ENCODE data around the gene MAN1A1. TPM values are rescaled to one million over a fixed set of nuclear protein-coding genes. Genes with fewer than 3 reads are reported as not detected.

MAN1A1 gene
- polyA plus RNA-seq, 3 donors = 11.0 to 20.4 (median 16.1) TPM

- no peaks in the 10 kb centered on the region for H3K27me3 Mint-ChIP-seq (ENCODE audit: low read depth in 3 of 3)
- no peaks in the 10 kb centered on the region for H3K27me3 ChIP-seq (ENCODE audit: control insufficient read depth in 2 of 2, insufficient read depth in 2 of 2, low read length in 2 of 2)
- H3K4me1 Mint-ChIP-seq = peaks cover 5% of the 10 kb centered on the region
- H3K9me3 Mint-ChIP-seq = peaks cover 0 to 8% (median 0%) of the 10 kb centered on the region in 7 donors
- H3K4me3 ChIP-seq (replicated peaks in 1 of 3; ENCODE audit: low read depth in 2 of 3, low read length in 3 of 3) = no peak overlapping the region
- H3K4me3 Mint-ChIP-seq = no peak overlapping the region
- no peak for DNase-seq
- no peak overlapping the region for H3K9ac ChIP-seq (ENCODE audit: insufficient read depth, low read length, poor library complexity, severe bottlenecking)
- no peaks in the 10 kb centered on the region for H3K9me3 ChIP-seq (replicated peaks in 1 of 2; ENCODE audit: control insufficient read depth in 1 of 2, insufficient read depth in 1 of 2, low read length in 2 of 2)
- H3K79me2 ChIP-seq (ENCODE audit: insufficient read depth, low read length) = no peaks in the 10 kb centered on the region
- H4K20me1 ChIP-seq (ENCODE audit: insufficient read depth, low read length) = no peaks in the 10 kb centered on the region
- H3K27ac ChIP-seq (ENCODE audit: low read depth in 1 of 2, low read length in 2 of 2) = no peak overlapping the region
- H3K36me3 Mint-ChIP-seq = peaks cover 8 to 17% of the 10 kb centered on the region in 2 donors
- no peak overlapping the region for H3K4me2 ChIP-seq (replicated peaks; ENCODE audit: extremely low read depth, low read length, poor library complexity, severe bottlenecking)
- TF ChIP-seq, protein P1, sequence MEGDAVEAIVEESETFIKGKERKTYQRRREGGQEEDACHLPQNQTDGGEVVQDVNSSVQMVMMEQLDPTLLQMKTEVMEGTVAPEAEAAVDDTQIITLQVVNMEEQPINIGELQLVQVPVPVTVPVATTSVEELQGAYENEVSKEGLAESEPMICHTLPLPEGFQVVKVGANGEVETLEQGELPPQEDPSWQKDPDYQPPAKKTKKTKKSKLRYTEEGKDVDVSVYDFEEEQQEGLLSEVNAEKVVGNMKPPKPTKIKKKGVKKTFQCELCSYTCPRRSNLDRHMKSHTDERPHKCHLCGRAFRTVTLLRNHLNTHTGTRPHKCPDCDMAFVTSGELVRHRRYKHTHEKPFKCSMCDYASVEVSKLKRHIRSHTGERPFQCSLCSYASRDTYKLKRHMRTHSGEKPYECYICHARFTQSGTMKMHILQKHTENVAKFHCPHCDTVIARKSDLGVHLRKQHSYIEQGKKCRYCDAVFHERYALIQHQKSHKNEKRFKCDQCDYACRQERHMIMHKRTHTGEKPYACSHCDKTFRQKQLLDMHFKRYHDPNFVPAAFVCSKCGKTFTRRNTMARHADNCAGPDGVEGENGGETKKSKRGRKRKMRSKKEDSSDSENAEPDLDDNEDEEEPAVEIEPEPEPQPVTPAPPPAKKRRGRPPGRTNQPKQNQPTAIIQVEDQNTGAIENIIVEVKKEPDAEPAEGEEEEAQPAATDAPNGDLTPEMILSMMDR (IDR thresholded peaks at IDR 0.05) = no peak
- H3K36me3 ChIP-seq (replicated peaks in 1 of 2; ENCODE audit: control insufficient read depth in 1 of 2, insufficient read depth in 2 of 2, low read length in 2 of 2) = peaks cover 2 to 6% of the 10 kb centered on the region in 2 donors
- H3K4me1 ChIP-seq (ENCODE audit: control insufficient read depth in 1 of 2, insufficient read depth in 2 of 2, low read length in 2 of 2) = no peaks in the 10 kb centered on the region
- H3K27ac Mint-ChIP-seq = peak overlapping the region in 2 of 7 donors; percentile 50 to 54
- intact Hi-C loops (cut with micrococcal nuclease) = no loop called here
- H2AFZ ChIP-seq (ENCODE audit: insufficient read depth, low read depth, low read length, poor library complexity, severe bottlenecking) = no peak overlapping the region
These were observed 84.6 kb downstream of the MAN1A1 start for GRCh38 chr6:119264854-119265397.

DNA sequence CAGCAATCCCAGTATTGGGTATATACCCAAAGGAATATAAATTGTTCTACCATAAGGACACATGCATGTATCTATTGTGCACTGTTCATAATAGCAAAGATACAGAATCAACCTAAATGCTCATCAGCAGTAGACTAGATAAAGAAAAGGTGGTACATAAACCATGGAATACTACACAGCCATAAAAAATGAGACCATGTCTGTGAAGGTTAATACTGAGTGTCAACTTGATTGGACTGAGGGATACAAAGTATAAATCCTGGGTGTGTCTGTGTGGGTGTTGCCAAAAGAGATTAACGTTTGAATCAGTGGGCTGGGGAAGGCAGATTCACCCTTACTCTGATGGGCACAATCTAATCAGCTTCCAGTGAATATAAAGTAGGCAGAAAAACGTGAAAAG, 86.9 kb downstream of the MAN1A1 start:
- Histone ChIP-seq H4K20me1 (ENCODE audit: insufficient read depth, low read length) (no peaks in the 10 kb centered on the region), H3K27me3 (ENCODE audit: control insufficient read depth in 2 of 2, insufficient read depth in 2 of 2, low read length in 2 of 2) (no peaks in the 10 kb centered on the region), H3K4me1 (ENCODE audit: control insufficient read depth in 1 of 2, insufficient read depth in 2 of 2, low read length in 2 of 2) (no peaks in the 10 kb centered on the region), H3K4me2 (replicated peaks; ENCODE audit: extremely low read depth, low read length, poor library complexity, severe bottlenecking) (no peak overlapping the region), H3K9me3 (replicated peaks in 1 of 2; ENCODE audit: control insufficient read depth in 1 of 2, insufficient read depth in 1 of 2, low read length in 2 of 2) (no peaks in the 10 kb centered on the region), H3K27ac (ENCODE audit: low read depth in 1 of 2, low read length in 2 of 2) (no peak overlapping the region), H3K9ac (ENCODE audit: insufficient read depth, low read length, poor library complexity, severe bottlenecking) (no peak overlapping the region), H3K36me3 (replicated peaks in 1 of 2; ENCODE audit: control insufficient read depth in 1 of 2, insufficient read depth in 2 of 2, low read length in 2 of 2) (no peaks in the 10 kb centered on the region), H2AFZ (ENCODE audit: insufficient read depth, low read depth, low read length, poor library complexity, severe bottlenecking) (no peak overlapping the region), H3K4me3 (replicated peaks in 1 of 3; ENCODE audit: low read depth in 2 of 3, low read length in 3 of 3) (no peak overlapping the region), H3K79me2 (ENCODE audit: insufficient read depth, low read length) (no peaks in the 10 kb centered on the region)
- Mint-ChIP-seq H3K27me3 (ENCODE audit: low read depth in 3 of 3) (no peaks in the 10 kb centered on the region), H3K9me3 (peaks cover 0 to 5% (median 0%) of the 10 kb centered on the region in 7 donors), H3K27ac (no peak overlapping the region), H3K4me3 (no peak overlapping the region), H3K4me1 (peaks cover 5% of the 10 kb centered on the region), H3K36me3 (peaks cover 4 to 8% of the 10 kb centered on the region in 2 donors)
- DNase-seq = no peak
- TF ChIP-seq, protein P1 (IDR thresholded peaks at IDR 0.05) = no peak
- intact Hi-C loops (cut with micrococcal nuclease) = no loop called here
- no CpG with 5 or more reads among the region's 2 CpGs for WGBS (ENCODE audit: insufficient coverage)

Measured in CD14-positive monocyte (primary cell).